NCI-H82 (cell line): ENCODE data around the gene SCT.

Experiments used
- DNase-seq: peaks from one replicate; lab custom pipeline; 2025; lab: John Stamatoyannopoulos, UW

The SCT gene

GRCh38 chr11:643849-644738 is 17.1 kb upstream of the SCT start:
- no peak for DNase-seq

- DNase-seq, result no peak
Measured at GRCh38 chr11:643366-643765, 16.4 kb upstream of the SCT start.

DNA sequence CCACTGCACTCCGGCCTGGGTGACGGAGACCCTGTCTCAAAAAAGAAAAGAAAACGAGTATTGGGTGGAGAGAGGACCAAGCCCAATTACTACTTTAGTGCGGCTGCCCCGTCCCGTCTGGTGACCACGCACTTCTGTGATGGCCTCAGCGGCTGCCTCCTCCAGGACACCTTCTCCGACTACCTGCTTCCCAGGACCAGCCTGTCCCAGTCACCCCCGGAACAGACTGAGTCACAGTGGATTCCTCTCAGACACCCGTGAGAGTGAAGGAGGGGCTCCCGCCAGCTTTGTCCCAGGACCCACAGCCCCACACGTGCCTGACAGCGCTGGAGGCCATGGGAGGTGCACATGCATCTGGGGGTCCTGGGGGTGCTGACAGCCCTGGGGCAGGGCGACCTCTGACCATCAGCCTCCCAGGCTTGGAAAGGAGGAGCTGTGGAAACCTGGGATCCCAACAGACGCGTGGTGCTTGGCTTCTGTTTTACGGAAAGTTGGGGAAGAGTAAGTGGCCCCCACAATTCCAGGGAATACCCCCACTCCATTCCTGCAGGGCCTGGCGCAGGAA is 14.9 kb upstream of the SCT start:
- no peak for DNase-seq

DNA sequence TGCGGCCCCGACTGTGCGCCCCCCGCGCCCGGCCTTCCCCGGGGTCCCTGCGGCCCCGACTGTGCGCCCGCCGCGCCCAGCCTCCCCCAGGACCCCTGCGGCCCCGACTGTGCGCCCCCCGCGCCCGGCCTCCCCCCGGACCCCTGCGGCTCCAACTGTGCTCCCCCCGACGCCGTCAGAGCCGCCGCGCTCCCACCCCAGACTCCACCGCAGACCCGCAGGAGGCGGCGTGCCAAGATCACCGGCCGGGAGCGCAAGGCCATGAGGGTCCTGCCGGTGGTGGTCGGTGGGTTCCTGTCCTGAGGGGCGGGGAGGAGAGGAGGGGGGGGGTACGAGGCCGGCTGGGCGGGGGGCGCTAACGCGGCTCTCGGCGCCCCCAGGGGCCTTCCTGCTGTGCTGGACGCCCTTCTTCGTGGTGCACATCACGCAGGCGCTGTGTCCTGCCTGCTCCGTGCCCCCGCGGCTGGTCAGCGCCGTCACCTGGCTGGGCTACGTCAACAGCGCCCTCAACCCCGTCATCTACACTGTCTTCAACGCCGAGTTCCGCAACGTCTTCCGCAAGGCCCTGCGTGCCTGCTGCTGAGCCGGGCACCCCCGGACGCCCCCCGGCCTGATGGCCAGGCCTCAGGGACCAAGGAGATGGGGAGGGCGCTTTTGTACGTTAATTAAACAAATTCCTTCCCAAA is 13.2 kb upstream of the SCT start:
- no peak for DNase-seq

DNA sequence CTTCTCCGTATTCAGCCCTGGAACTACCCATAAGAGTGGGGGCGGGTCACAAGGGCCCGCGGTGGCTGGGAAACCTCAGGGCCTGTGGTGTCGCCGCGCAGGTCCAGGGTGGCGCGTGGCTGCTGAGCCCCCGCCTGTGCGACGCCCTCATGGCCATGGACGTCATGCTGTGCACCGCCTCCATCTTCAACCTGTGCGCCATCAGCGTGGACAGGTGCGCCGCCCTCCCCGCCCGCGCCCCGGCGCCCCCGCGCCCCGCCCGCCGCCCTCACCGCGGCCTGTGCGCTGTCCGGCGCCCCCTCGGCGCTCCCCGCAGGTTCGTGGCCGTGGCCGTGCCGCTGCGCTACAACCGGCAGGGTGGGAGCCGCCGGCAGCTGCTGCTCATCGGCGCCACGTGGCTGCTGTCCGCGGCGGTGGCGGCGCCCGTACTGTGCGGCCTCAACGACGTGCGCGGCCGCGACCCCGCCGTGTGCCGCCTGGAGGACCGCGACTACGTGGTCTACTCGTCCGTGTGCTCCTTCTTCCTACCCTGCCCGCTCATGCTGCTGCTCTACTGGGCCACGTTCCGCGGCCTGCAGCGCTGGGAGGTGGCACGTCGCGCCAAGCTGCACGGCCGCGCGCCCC is 12.5 kb upstream of the SCT start:
- DNase-seq, result no peak

GRCh38 chr11:638631-639331 is 11.8 kb upstream of the SCT start:
- peak; percentile 62 for DNase-seq

GRCh38 chr11:637593-638521 is 10.9 kb upstream of the SCT start:
- DNase-seq, result peak; percentile 82

DNA sequence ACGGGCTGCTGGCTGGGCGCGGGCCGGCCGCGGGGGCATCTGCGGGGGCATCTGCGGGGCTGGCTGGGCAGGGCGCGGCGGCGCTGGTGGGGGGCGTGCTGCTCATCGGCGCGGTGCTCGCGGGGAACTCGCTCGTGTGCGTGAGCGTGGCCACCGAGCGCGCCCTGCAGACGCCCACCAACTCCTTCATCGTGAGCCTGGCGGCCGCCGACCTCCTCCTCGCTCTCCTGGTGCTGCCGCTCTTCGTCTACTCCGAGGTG is 10.3 kb upstream of the SCT start:
- DNase-seq, result no peak

GRCh38 chr11:636511-637332 is 9.7 kb upstream of the SCT start, which contains the start of gene DRD4:
TSS of gene DRD4 (plus strand) at chr11:637269. CDS start at chr11:637305, 36 bp downstream.
- no peak for DNase-seq

GRCh38 chr11:635945-636510 is 9.0 kb upstream of the SCT start:
- no peak for DNase-seq

DNA sequence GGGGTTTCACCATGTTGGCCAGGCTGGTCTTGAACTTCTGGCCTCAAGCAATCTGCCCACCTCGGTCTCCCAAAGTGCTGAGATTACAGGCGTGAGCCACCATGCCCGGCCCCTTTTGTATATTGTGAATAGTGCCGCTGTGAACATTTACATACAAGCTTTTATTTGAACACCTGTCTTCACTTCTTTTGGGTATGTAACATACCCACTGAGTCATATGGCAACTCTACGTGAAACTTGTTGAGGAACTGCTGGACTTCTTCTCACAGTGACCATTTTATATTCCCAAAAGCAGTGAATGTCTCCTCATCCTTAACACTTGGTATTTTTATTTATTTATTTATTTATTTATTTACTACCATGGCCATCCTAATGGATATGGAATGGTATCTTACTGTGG is 3.9 kb upstream of the SCT start:
- DNase-seq, result no peak

DNA sequence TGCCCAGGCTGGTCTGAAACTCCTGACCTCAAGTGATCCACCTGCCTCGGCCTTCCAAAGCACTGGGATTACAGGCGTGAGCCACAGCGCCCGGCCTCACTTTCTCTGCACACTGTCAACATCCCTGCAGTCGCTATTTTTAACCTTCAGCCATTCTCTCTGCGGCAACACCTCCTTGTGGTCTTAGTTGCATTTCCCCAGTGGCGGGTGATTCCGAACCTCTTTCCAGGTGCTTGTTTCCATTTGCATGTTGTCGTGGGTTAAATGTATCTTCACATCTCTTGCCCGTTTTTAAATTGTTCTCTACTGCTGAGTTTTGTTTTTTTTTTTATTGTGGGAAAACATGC is 2.2 kb upstream of the SCT start:
- DNase-seq, result no peak

DNA sequence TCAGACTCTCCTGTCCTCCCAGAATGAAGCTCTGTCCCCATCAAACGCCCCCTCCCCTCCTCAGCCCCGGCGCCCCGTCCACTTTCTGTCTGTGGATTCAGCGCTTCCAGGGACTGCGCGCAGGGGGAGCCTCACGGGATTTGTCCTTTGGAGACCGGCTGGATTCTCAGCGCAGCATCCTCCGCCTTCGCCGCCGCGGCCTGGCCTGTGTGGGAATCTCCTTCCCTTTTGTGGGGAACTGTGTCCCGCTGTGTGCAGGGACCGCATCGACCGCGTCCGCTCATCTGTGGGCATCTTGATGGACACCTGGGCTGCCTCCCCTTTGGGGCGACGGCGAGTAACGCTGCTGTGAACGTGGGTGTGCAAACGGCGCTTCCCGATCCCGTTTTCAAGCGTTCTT is 1.1 kb upstream of the SCT start:
- no peak for DNase-seq

GRCh38 chr11:627308-627576 is 261 bp upstream of the SCT start:
- no peak for DNase-seq

GRCh38 chr11:625636-626268 is 1.2 kb downstream of the SCT start:
- DNase-seq, result no peak

- no peak for DNase-seq
Measured at GRCh38 chr11:624705-625635, 2.0 kb downstream of the SCT start, which contains the start of gene CDHR5. TSS of gene CDHR5 (minus strand) at chr11:624955. CDS start at chr11:624902, 53 bp downstream.

DNA sequence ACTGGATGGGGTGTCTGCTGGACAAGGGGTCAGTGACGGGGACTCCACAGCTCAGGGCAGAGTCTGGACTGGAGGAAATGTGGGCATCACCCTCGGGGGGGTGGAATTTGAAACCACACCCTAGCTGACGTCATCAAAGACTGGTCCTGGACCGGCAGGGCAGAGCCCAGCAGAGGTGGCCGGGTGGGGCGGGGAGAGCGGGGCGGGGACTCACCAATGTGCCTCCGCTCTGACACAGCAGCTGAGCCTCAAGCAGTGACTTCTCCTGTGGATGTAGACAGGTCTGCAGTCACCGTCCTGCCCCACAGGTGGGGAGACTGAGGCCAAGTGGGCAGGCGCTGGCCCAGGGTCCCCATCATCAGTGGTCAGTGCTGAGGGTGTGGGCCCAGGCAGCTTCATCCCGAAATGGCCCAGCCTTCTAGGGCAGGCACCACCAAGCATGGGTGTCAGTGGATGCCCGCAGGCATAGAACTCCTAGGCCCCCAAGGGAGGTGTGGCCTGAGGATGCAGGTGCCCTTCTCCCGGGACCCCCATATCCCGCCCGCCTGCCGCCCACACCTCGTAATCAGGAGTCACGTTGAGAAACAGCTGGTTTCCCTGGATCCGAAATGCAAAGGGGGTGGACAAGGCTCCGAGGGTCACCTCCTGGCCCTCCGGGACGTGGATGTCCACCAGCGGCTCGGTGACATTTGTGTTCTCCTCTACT is 2.8 kb downstream of the SCT start:
- DNase-seq, result no peak

DNA sequence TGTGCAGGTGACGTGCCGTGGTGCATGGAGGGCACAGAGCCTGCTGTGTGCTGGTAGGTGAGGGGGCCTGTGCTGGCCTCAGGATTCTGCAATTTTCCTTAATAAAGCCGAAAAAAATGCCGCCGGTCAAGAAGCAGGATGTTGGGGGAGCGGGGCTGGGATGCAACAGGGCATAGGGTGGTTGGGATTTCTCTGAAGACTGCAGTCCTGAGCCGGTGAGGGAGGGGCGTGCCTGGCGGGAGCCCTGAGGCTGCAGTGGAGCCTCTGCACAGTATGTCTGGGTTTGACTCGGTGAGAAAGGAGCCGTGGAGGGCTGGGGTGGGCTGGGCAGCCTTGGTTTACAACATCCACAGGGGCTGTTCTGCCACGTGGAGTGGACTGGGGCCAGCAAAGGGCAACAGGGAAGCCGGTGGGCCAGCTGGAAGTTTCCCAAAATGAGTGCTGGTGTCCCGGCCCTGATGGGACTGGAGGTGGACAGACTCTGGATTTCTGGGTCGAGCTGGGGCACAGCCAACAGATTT is 3.6 kb downstream of the SCT start:
- DNase-seq, result no peak
